GM21825 (cell line): ENCODE data around the gene CDK3.

Experiments
- ATAC-seq: cut with Tn5 transposase; IDR thresholded peaks from one replicate; pipeline ENCODE4 v1.9.1; 2021; ENCODE audit warnings: mild to moderate bottlenecking, moderate library complexity; ENCODE audit not compliant: unreplicated experiment

Gene CDK3

DNA sequence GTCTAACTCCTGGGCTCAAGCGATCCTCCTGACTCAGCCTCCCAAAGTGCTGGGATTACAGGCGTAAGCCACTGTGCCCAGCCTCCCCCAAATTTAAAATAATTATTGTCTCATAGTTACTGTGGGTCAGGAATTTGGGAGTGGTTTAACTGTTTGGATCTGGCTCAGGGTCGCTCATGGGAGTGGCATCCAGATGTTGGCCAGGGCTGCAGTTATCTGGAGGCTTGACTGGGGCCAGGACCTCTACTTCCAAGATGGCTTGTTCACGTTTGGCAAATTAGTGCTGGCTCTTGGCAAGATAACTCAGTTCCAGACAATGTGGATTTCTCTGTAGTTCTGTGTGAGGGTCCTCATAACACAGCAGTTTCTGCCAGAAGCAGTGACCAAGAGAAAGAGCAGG is 13.6 kb upstream of the CDK3 start:
- ATAC-seq: no peak

DNA sequence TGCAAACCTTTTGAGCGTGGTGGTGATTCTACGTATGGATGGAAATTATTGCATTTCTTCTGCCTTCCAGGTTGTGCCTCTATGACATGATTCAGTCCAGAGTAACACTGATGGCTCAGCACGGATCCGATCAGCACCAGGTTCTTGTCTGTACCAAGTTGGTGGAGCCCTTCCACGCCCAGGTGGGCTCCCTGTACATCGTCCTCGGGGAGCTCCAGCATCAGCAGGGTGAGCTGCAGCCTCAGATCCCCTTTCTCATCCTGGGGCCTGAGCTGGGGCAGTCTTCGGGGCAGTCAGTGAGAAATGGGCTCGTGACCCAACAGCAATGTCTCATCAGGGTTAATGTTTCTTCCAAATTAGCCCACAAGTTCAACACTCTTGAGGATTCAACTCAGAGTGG is 9.3 kb upstream of the CDK3 start:
- no peak for ATAC-seq

GRCh38 chr17:75994802-75995370 is 5.8 kb upstream of the CDK3 start:
- ATAC-seq: no peak

GRCh38 chr17:75995385-75995925 is 5.2 kb upstream of the CDK3 start:
- no peak for ATAC-seq

DNA sequence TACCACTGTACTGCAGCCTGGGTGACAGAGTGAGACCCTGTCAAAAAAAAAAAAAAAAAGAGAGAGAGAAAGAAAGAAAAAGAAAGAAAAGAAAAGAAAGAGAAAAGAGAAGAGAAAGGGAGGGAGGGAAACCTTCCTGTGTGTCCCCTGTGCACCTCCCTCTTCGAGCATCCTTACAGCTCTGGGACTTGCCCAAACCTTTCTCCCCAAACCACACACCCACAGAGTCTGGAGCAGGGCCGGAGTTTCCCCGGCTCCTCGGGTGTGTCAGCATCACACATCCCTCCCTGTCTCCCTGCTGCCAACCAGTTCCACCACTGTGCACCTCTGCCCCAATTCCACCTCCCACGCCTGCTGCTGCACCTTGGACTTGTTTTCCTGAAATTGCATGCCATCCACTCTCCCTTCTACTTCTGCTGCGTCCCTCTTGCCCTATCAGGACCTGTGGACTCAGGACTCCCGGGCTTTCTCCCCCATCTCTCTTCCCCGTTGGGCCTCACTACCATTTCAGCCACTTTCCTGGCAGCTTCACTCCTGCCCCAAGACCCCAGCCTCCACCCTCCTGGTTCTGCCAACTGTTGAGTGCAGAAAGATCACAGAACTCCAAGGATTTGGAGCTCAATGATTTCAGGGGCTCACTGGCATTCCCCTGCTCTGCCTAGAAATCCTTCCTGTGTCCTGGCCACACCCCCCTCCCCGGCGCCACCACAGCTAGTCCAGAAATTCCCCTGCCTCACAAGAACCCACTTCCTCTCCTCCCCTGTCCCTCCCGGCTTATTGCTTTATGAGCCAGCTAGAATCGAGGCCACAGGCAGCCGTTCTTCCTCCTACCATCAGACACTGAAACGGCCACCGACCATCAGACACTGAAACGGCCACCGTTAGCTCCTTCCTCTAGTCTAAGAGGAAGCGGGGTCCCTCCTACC is 3.7 kb upstream of the CDK3 start:
- no peak for ATAC-seq

DNA sequence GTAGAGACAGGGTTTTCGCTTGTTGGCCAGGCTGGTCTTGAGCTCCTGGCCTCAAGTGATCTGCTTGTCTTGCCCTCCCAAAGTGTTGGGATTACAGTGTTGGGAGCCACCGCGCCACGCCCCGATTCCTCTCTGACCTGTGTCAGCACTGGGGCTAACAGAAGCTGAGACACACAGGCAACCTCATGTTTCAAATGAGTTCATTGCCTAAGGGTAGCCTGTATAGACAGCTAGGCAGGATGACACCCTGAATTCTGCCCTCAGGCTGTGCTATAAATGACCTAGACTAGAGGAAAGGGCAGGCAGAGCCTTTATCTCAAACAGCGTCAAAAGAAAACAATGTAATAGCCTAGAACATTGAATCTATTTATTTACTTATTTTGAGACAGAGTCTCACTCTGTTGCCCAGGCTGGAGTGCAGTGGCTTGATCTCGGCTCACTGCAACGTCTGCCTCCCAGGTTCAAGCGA is 2.3 kb upstream of the CDK3 start:
- no peak for ATAC-seq

DNA sequence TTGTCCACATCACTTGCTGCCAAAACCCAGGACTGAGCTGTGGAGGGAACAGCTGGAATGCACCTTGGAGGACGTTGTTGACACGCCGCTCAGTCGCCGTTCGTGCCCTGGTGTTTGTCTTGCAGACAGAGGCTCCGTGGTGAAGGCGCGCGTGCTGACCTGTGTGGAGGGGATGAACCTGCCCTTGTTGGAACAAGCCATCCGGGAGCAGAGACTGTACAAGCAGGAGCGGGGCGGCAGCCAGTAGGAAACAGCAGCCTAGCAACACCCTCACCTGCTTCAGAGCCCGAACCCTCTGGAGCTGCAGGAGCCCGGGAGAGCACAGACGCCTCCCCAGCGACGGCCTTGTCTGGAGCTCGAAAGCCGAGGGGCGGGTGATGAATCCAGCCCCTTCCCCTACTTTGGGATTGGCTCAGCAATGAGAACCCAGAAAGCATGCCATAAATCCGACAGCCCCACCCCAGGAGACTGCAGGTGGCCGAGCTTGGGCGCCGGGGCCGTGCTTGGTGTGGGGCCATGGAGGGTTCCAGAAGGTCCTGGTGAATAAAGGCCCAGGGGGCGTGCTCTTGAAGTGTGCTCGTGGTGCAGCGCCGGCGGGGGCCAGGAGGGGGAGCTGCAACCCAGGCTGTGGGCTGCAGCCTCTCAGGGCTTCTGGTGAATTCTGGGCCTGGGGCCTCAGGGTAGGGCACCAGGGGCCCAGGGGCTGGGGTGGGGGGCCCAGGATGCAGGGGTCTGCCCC is 470 bp upstream of the CDK3 start:
- ATAC-seq: no peak

DNA sequence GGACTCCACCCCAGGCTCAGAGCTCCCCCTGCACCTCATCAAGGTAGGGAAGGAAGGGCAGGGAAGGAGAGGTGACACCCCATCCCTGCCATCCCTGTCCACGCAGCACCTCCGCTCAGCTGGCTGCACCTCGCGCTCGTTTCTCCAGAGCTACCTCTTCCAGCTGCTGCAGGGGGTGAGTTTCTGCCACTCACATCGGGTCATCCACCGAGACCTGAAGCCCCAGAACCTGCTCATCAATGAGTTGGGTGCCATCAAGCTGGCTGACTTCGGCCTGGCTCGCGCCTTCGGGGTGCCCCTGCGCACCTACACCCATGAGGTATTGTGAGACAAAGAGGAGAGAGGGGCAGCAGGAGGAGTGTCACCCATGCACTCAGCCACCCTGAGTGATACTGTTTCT is 1.4 kb downstream of the CDK3 start:
- ATAC-seq: no peak

DNA sequence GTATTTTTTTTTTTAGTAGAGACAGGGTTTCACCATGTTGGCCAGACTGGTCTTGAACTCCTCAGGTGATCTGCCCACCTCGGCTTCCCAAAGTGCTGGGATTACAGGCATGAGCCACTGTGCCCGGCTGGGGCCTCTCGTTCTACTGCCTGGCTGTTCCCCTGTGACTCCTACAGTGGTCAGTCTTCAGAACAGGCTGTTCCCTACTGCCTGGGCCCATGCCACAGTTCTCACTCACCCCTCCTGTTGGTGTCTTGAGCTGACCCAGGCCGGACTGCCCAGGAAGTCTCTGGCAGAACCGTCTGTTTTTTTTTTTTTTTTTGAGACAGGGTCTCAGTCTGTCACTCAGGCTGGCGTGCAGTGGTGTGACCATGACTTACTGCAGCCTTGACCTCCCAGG is 3.3 kb downstream of the CDK3 start:
- ATAC-seq: no peak

GRCh38 chr17:76004750-76005262 is 4.2 kb downstream of the CDK3 start:
- ATAC-seq: no peak

DNA sequence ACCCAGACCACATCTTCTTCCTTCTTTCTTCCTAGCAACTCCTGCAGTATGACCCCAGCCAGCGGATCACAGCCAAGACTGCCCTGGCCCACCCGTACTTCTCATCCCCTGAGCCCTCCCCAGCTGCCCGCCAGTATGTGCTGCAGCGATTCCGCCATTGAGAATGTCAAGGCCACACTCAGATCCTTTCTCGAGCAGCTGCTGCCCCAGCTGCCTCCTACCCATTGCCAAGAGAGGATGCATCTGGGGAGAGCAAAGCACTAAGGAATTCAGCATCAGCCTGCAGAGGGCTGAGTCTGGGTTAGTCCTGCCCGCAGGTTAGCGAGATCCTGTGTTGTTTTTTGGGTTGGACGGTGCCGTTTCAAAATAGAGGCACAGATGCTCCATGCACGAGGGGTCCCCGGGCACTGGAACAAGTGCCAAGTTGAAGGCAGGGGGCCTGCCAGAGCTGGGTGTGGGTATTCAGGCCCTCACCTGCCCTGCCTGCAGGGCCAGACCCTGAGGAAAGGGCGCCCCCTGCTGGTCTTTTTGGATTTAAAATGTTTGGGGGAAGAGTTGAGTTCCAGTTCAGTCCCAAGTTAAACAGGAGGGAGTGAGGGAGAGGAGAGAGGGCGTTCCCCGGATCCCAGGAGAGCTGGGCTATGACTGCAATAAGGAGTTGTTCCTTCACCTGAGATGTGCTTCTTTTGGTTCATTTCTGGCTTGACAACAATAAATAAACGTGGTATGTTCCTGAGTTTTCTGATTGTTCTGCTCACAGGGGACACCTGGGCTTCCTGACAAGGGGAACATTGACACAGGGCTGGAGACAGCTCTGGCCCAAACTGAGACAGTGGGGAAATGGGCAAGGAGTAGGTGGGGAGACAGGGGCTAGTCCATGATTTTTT is 4.9 kb downstream of the CDK3 start:
- no peak for ATAC-seq

DNA sequence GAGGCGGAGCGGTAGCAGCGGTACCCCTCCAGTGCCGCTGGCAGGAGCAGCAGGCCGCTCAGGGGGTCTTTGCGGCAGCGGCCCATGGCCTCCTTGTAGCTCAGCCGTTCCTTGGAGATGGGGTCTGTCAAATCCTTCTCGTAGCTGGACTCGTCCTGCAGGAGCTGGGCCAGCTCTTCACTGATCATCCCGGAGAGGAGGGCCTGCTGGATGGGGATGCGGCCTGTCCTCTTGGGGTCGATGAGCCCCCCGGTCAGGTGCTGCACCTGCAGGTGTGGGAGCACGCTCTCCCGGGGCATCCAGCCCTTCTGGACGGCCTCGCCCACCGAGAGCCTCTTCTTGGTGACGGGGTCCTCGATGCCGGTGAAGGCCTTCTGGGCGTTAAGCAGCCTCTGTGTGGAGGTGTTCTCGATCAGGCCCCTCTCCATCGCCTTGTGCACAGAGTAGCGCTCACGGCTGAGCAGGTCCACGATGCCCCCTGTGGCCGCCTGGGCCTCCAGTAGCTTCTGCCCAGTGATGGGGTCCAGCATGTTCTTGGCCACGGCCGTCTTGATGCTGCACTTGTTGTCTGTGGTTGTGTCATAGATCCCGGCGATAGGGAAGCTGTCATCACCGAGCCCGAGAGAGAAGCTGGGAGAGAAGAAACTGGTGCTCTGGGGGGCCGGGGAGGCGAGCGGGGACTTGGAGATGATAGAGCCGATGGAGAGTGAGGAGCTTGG is 6.6 kb downstream of the CDK3 start:
- ATAC-seq: no peak

- ATAC-seq: no peak
Measured at GRCh38 chr17:76007850-76008165, 7.2 kb downstream of the CDK3 start.

DNA sequence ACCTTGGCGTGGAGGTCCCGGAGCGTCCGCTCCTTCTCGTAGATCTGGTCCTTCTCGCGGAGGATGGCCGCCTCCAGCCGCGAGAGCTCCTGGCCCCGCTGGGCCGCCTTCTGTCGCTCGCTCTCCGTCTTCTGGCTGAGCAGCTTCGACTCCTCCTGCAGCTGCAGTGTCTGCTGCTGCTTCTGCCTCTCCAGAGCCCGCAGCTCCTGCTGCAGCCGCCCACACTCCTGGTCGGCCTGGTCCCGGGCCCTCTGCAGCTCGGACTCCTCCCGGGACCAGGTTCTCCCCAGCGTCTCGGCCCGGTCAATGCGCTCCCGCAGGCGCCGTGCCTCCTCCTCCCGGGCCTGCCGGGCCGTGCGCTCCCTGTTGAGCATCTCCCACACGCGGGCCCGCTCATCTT is 7.6 kb downstream of the CDK3 start:
- ATAC-seq: no peak

DNA sequence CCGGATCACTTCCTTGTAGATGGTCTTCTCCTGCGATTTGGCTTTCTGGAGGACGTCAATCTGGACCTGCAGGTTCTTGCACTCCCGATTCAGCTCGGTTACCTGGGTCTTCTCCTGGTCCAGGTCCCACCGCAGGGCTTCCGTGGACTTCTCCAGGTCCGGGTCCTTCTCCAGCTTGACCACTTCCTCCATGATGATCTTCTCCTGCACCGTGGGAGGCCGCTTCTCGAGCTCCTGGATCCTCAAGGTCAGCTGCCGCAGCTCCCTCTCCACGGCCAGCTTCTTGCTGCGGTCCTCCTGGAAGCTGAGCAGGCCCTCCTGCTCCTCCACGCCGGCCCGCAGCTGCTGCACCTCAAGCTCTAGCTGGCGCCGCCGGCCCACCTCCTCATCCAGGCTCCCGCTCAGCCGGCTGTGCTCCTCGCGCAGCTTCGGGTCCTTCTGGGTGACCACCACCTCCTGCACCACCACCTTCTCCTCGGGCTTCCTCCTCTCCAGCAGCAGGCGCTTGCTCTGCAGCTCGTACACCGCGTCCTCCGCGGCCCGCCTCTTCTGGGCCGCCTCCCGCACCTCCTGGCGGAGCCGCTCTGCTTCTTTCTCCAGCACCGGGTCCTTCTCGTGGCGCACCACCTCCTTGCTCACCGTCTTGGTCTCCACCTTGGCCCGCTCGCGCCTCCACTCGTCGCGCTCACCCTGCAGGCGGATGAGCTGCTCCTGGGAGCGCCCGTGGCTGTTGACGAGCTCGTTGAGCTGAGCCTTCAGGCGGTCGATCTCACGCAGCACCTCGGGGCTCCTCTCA is 8.2 kb downstream of the CDK3 start:
- no peak for ATAC-seq

DNA sequence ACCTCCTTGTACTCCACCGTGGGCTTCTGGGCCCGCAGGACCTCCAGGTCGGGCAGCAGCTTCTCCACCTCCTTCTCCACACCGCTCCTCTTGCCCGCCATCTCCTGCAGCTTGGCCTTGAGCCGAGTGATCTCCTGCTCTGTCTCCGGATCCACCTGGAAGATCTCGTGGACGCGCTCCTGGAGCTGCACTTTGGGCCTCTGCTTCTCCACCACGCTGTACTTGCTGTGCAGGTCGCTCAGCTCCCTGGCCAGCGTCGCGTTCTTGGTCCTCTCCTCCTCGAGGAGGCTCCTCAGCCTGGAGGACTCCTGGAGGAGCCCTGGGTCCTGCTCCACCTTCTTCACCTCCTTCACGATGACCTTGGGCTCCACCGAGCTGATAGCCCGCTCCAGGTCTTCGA is 8.8 kb downstream of the CDK3 start:
- ATAC-seq: no peak

DNA sequence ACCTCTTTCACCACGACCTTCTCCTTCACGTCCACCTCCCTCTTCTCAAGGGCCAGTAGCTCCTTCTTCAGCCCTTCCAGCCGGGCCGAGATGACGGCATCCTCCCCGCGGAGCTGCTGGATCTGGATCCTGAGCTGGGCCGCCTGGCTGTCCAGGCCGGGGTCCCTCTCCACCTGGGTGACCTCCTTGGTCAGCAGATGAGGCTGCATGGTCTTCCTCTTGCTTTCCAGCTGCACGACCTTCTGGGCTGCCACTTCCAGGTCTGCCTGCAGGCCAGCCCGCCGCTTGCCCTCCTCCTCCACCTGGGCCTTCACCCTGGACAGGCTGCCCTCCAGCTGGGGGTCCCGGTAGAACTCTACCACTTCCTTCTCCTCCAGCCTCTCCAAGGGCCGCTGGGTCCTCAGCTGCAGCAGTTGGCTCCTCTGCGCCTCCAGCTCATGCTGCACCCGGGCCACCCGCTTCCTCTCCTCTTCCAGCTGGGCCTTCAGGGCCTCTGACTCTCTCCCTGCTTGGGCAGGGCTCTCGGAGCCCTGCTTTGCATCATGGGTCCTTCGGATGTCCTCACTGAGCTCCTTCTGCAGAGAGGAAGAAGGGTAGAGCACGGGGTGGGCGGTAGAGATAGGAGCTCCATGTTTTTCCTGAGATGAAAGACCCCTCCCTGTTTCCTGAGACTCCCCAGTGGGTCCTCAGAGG is 9.5 kb downstream of the CDK3 start:
- no peak for ATAC-seq

GRCh38 chr17:76011951-76012350 is 11.3 kb downstream of the CDK3 start:
- ATAC-seq: no peak
